SK-N-MC (cell line): Measurements from ENCODE around the gene VSIG10L.

ENCODE experiments used
- DNase-seq: peaks from one replicate; pipeline ENCODE4 v3.0.0-alpha.2; 2011; ENCODE audit warnings: low read depth, low spot score
- H3K27ac ChIP-seq: fragments of 200-600 bp; sonication (generic); 2 replicates; pipeline ENCODE4 v1.5.1; 2016; ENCODE audit warnings: mixed run types
- H3K36me3 ChIP-seq: fragments of 200-600 bp; sonication (generic); 2 replicates; pipeline ENCODE4 v1.6.1; 2017; ENCODE audit warnings: antibody characterized with exemption, low read length, mixed read lengths; ENCODE audit not compliant: insufficient read depth
- H3K4me3 ChIP-seq: fragments of 200-600 bp; sonication (generic); 2 replicates; pipeline ENCODE4 v1.5.1; 2016
- H3K9ac ChIP-seq: fragments of 200-600 bp; sonication (generic); 2 replicates; pipeline ENCODE4 v1.8.0; 2017; ENCODE audit warnings: mixed run types, mixed read lengths; ENCODE audit not compliant: insufficient read length
- H3K9me3 ChIP-seq: fragments of 200-600 bp; sonication (generic); 2 replicates; pipeline ENCODE4 v1.6.1; 2017; ENCODE audit warnings: low read depth, mild to moderate bottlenecking, antibody characterized with exemption, low read length, moderate library complexity, mixed read lengths
- EZH2 ChIP-seq: fragments of 200-600 bp; sonication (generic); IDR thresholded peaks from one replicate; pipeline ENCODE4 v1.6.1; 2017; ENCODE audit warnings: antibody characterized with exemption
- FOXP2 ChIP-seq: optimal IDR thresholded peaks from 2 replicates; pipeline ENCODE3; 2011; ENCODE audit warnings: mild to moderate bottlenecking, moderate library complexity; ENCODE audit not compliant: insufficient read depth; ENCODE audit errors: extremely low read length, control extremely low read depth
- POLR2AphosphoS5 ChIP-seq: IDR thresholded peaks from 2 replicates; pipeline ENCODE4 v1.6.1; 2012; ENCODE audit warnings: mild to moderate bottlenecking, low read depth, low read length, borderline replicate concordance

Gene VSIG10L

DNA sequence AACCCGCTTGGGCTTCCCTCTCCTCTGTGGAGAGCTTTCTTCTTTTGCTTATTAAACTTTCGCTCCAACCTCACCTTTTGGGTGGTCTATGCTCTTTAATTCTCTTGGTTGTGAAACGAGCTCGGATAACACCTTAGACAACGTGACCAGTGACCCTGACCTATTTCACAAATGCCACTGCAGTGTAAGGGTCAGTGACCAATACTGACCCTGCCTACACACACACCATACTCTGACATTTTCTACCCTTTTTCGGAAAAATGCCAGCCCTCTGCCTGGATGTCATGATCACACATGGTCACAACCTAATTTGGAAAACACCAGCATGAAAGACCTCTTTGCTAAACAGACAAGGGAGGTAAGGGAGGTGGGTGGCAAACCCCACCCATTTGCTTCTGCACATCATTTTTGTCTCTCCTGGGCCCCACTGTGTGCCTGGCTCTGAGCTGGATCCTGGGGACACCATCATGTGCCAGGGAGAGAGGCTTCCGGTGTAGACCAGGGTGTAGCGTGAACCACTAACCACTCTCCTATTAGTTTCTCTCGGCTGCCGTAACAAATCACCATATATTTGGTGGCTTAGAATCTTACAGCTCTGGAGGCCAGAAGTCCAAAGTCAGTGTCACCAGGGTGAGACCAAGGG lies 14.3 kb upstream of the VSIG10L start:
- DNase-seq, result no peak
- TF ChIP-seq EZH2 (no peak), FOXP2 (no peak), POLR2AphosphoS5 (no peak)
- no peak overlapping the region for H3K27ac ChIP-seq
- no peaks in the 10 kb centered on the region for H3K9me3 ChIP-seq
- H3K4me3 ChIP-seq, result no peak overlapping the region
- H3K9ac ChIP-seq, result no peak overlapping the region
- no peaks in the 10 kb centered on the region for H3K36me3 ChIP-seq

DNA sequence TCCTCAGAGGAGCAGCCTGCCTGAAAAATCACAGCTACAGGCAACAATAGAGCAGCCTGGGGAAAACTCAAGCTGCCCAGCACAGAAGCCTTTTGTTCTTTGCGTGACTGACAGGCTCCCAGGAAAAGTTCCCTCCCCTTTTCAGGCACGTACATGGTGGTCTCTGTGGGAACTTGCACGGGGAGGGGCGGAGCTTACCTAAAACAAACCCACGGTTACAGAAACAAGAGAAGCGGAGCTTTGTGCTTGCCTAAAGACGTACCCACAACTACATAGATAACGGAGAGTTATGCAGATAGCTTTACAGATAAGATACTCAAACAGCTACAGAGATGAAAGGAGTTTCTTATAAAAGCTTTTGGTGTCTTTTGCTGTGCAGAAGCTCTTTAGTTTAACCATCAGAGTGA lies 12.8 kb upstream of the VSIG10L start:
- Histone ChIP-seq H3K4me3 (no peak overlapping the region), H3K27ac (no peak overlapping the region), H3K9me3 (no peaks in the 10 kb centered on the region), H3K9ac (no peak overlapping the region), H3K36me3 (peaks cover 4% of the 10 kb centered on the region; the same call in 1 of the 2 replicates)
- no peak for TF ChIP-seq EZH2
- TF ChIP-seq POLR2AphosphoS5, result no peak
- TF ChIP-seq FOXP2, result no peak
- no peak for DNase-seq

DNA sequence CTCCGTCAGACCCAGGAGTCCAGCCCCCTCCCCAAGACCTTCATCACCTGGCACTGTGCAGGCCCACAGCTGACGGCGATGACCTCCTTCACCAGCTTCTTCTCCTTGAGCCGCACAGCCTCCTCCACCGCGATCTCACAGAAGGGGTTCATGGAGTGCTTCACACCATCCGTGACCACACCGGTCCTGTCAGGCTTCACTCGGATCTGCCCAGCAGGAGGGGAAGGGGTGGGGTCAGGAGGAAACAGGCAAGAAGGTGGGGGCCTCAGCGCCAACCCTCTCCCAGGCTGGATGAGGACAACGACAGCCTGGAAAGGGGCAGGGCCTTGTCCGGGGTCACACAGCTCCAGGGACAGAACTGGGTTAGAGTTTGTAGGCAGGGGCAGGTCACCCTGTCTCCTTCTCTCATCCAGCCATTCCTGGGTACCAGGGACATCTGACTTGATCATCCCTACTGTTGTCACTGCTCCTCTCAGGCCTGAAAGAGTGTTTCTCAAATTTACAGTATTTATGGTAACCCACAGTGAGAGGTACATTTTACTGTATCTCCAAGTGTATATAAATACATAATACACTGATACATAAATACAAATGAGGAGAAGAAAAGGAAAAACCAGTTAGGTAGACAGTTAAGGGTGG lies 12.3 kb upstream of the VSIG10L start:
- no peak overlapping the region for H3K4me3 ChIP-seq
- no peak overlapping the region for H3K9ac ChIP-seq
- TF ChIP-seq POLR2AphosphoS5, result no peak
- no peak for TF ChIP-seq EZH2
- no peak for TF ChIP-seq FOXP2
- no peaks in the 10 kb centered on the region for H3K9me3 ChIP-seq
- H3K27ac ChIP-seq, result no peak overlapping the region
- peaks cover 4% of the 10 kb centered on the region; the same call in 1 of the 2 replicates for H3K36me3 ChIP-seq
- no peak for DNase-seq

DNA sequence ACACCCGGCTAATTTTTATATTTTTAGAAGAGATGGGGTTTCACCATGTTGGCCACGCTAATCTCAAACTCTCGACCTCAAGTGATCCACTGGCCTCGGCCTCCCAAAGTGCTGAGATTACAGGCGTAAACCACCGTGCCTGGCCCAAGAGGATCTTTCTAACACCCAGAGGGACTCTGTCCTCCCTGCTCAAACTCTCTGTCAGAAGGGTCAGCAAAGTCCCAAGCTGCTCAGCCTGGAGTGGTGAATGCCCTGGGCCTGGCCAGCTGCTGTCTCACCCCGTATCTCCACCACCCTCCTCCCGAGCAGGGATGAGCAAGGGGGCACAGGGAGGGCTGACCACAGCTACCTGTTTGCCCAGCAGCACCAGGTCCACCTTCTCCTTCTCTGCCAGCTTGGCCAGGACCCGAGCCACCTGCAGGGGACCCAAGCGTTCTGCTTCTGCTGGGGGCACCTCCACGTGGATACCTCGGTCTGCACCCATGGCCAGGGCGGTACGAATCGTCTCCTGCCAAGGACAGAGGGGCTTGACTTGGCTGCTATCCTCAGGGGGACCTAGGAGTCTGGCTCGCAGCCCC lies 10.9 kb upstream of the VSIG10L start:
- Histone ChIP-seq H3K36me3 (peaks cover 4% of the 10 kb centered on the region; the same call in 1 of the 2 replicates), H3K27ac (no peak overlapping the region), H3K9ac (no peak overlapping the region), H3K9me3 (no peaks in the 10 kb centered on the region), H3K4me3 (no peak overlapping the region)
- TF ChIP-seq EZH2, result no peak
- no peak for TF ChIP-seq FOXP2
- TF ChIP-seq POLR2AphosphoS5, result no peak
- no peak for DNase-seq

DNA sequence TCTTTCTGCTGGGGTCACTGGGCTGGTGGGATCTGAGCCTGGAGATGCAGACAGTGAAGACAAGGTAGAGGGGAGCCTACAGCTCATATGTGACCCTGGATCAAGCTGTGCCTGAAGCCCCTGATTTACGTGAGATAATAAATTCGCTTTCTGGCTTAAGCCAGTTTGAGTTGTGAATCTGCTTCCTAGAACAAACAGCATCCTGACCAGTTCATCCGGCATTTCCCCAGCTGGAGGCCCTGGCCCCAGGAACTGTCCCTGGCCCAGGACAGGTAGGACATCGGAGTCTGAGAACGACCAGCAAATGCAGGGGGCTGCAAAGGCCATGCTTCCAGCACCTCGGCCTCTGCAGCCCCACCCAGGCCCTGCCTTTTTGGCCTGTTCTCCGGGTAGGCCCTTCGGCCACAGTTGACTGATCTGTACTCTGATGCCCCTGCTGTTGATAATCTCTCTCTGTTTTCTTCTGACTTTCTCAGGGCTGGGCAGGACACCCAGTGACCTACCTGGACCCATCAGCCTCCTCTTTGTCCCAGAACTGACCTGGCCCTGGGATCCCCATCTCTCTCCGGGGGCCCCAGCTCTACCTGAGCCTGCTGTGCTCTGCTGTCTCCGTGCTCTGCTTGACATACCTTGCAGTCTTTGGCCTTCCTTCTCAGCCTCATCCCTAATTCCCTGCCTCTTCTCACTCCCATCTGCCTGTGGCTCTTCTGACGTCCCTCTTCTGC lies 9.5 kb upstream of the VSIG10L start:
- Histone ChIP-seq H3K9ac (no peak overlapping the region), H3K27ac (no peak overlapping the region), H3K36me3 (peaks cover 4% of the 10 kb centered on the region; the same call in 1 of the 2 replicates), H3K9me3 (no peaks in the 10 kb centered on the region), H3K4me3 (no peak overlapping the region)
- DNase-seq, result no peak
- TF ChIP-seq FOXP2, result no peak
- TF ChIP-seq POLR2AphosphoS5, result no peak
- TF ChIP-seq EZH2, result no peak

DNA sequence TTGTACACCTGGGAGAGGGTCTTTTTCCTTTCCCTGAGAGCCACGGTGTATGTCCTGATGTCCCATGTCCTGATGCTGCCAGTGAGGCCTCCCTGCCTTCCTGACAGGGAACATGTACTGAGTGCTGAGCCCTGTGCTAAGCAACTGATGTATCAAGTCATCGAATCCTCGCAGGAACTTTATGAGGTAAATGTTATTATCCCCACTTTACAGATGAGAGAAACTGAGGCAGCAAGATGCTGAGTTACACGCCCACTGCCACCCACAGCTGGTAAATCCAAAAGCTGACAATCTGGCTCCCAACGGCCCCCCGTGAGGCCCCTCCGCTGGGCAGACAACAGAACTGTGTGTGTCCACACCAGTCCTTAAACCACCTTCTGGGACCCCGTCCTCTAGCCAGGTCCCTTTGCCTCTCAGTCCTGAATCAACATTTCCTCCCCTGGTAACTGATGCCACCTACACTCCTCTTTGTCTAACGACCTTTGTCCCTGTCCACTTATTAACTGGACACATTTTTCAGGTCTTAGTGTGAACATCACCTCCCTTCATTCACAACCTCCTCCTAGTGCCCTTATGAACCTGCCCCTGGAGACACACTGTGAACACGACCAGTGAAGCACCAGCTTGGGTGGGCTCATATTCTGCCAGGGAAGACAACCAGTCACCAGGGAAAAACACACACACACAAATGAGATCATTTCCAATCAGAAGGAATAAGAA lies 5.4 kb upstream of the VSIG10L start:
- TF ChIP-seq POLR2AphosphoS5 (no peak), FOXP2 (no peak), EZH2 (no peak)
- Histone ChIP-seq H3K9me3 (no peaks in the 10 kb centered on the region), H3K36me3 (peaks cover 4% of the 10 kb centered on the region; the same call in 1 of the 2 replicates), H3K27ac (no peak overlapping the region), H3K4me3 (no peak overlapping the region), H3K9ac (no peak overlapping the region)
- DNase-seq, result no peak

DNA sequence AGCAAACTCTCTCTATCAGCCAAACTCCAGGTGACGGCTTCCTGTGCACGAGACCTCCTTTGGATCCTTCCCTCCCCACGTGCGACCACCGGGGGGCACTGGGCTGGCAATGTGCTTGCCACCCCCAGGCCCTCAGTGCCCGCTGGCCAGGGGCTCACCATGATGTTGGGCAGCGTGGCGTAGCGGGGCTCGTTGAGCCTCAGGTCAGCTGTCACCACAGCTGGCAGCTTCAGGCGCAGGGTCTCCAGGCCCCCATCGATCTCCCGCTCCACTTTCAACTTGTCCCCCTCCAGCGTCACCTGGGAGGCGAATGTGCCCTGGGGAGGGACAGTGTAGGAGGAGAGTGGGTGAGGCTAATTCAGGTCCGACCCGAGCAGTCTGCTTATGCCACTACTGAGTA lies 4.8 kb upstream of the VSIG10L start:
- no peak overlapping the region for H3K9ac ChIP-seq
- no peaks in the 10 kb centered on the region for H3K9me3 ChIP-seq
- H3K27ac ChIP-seq, result no peak overlapping the region
- DNase-seq, result no peak
- H3K36me3 ChIP-seq, result peaks cover 4% of the 10 kb centered on the region; the same call in 1 of the 2 replicates
- H3K4me3 ChIP-seq, result no peak overlapping the region
- TF ChIP-seq EZH2, result no peak

DNA sequence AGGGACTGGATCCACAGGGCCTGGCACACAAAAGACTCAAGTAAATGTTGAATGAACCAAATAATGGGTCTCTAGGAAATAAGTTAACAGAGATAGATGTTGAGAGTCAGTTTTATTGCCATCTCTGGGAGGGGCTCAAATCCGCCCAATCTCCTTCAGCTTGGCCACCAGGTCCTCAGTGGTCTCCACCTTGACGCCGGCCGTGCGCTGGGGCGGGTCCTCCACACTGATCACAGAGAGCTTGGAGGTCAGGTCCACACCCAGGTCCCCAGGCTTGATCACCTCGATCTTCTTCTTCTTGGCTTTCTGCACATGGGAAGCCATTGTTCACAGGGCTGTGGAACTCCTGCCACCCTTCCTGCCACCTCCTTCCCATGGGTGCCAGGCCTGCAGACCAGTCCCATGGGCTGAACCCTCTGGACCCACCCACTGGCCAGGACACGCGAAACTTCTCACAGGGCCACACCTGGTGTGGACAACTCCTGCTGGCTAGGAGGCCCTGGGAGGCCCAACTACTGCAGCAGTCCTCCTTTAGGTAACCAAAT lies 3.2 kb upstream of the VSIG10L start:
- Histone ChIP-seq H3K4me3 (no peak overlapping the region), H3K27ac (no peak overlapping the region), H3K9me3 (no peaks in the 10 kb centered on the region), H3K9ac (no peak overlapping the region), H3K36me3 (no peaks in the 10 kb centered on the region; the same call in 1 of the 2 replicates)
- no peak for TF ChIP-seq POLR2AphosphoS5
- no peak for TF ChIP-seq FOXP2
- TF ChIP-seq EZH2, result no peak
- DNase-seq, result no peak
